ENCODE data around the gene TSPO2.
A peak's percentile ranks its signal among the peaks of the same experiment; 100 is the strongest.

The TSPO2 gene

GRCh38 chr6:41054511-41054910 lies 12.2 kb downstream of the TSPO2 start:
- no peaks in the 10 kb centered on the region for H3K27me3 ChIP-seq (ENCODE audit: insufficient read depth, low read length)
- 0 out of 2 replicates have a peak, but pooled peaks cover 11% of the 10 kb centered on the region for H3K4me1 ChIP-seq (ENCODE audit: insufficient read depth, low read length)
- H3K27ac ChIP-seq (ENCODE audit: low read length) = no peak overlapping the region
- no peak overlapping the region for H3K9ac ChIP-seq (ENCODE audit: low read depth, low read length)
- H3K36me3 ChIP-seq (ENCODE audit: insufficient read depth, low read depth, low read length) = no peaks in the 10 kb centered on the region
- no peak overlapping the region for H3K4me3 ChIP-seq (ENCODE audit: low read length)
- no peaks in the 10 kb centered on the region for H3K9me3 ChIP-seq (ENCODE audit: insufficient read depth, low read depth, low read length)

- Histone ChIP-seq H3K27ac (ENCODE audit: low read length) (no peak overlapping the region), H3K36me3 (ENCODE audit: insufficient read depth, low read depth, low read length) (no peaks in the 10 kb centered on the region), H3K4me3 (ENCODE audit: low read length) (no peak overlapping the region), H3K9ac (ENCODE audit: low read depth, low read length) (no peak overlapping the region), H3K9me3 (ENCODE audit: insufficient read depth, low read depth, low read length) (no peaks in the 10 kb centered on the region), H3K27me3 (ENCODE audit: insufficient read depth, low read length) (no peaks in the 10 kb centered on the region), H3K4me1 (ENCODE audit: insufficient read depth, low read length) (0 out of 2 replicates have a peak, but pooled peaks cover 11% of the 10 kb centered on the region)
Measured at GRCh38 chr6:41055149-41055548, 12.9 kb downstream of the TSPO2 start.

DNA sequence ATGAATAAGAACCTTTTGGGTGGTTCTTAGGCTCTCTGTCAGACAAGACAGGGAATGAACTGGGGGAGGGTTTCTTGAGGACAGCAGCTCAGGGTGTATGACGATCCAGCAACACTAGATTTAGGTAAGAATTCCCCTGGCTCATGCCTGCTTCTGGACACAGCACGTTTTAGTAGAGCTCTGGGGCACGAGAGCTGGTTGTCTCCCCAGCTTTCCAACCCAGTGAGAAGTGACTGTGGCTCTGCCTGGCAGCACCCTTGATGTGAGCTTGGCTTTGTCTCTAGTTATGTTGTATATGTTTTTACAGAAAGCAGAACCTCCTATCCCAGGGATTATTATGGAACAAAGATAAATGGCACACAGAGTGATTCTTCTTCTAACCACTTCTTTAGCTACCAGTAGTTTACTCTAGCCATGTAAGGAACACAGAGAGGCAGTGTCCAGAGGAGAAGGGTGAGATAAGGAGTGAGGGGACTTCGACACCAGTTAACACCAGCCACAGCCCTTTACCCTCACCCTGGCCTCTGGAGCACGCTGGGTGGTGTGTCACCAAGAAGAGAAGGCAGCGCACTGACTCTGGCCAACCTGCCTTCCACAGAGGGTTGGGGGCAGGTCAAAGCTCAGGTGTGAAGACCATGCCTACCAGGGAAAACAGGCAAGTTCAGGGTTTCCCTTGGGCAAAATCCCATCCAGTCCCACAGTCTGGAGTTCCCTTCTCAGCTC lies 14.7 kb downstream of the TSPO2 start:
- Histone ChIP-seq H3K27me3 (ENCODE audit: insufficient read depth, low read length) (no peaks in the 10 kb centered on the region), H3K4me1 (ENCODE audit: insufficient read depth, low read length) (0 out of 2 replicates have a peak, but pooled peaks cover 10% of the 10 kb centered on the region), H3K27ac (ENCODE audit: low read length) (no peak overlapping the region), H3K9ac (ENCODE audit: low read depth, low read length) (no peak overlapping the region), H3K36me3 (ENCODE audit: insufficient read depth, low read depth, low read length) (peaks cover 7% of the 10 kb centered on the region; the same call in 1 of the 2 replicates), H3K9me3 (ENCODE audit: insufficient read depth, low read depth, low read length) (no peaks in the 10 kb centered on the region), H3K4me3 (ENCODE audit: low read length) (no peak overlapping the region)

DNA sequence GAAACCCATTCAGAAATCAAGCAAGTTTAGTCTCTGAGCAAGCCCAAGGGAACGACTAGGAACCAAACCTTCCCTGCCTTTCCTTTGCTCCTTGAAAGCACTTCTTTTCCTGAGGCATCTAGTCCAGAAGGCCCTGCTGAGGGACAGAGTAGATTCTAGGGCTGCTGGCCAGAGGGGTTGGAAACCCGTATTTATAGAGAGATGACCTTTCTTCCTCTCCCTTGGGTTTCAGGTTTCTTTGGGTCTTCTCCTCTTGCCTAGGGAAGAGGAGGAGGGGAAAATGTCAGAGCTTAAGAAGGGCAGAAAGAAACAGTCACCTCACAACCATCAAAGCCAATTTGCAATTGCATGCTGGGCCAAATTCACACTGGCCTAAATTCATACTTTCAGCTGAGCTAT lies 16.5 kb downstream of the TSPO2 start:
- Histone ChIP-seq H3K4me1 (ENCODE audit: insufficient read depth, low read length) (0 out of 2 replicates have a peak, but pooled peaks cover 8% of the 10 kb centered on the region), H3K36me3 (ENCODE audit: insufficient read depth, low read depth, low read length) (peaks cover 17% of the 10 kb centered on the region), H3K9ac (ENCODE audit: low read depth, low read length) (no peak overlapping the region), H3K4me3 (ENCODE audit: low read length) (no peak overlapping the region), H3K27me3 (ENCODE audit: insufficient read depth, low read length) (no peaks in the 10 kb centered on the region), H3K27ac (ENCODE audit: low read length) (no peak overlapping the region), H3K9me3 (ENCODE audit: insufficient read depth, low read depth, low read length) (no peaks in the 10 kb centered on the region)

DNA sequence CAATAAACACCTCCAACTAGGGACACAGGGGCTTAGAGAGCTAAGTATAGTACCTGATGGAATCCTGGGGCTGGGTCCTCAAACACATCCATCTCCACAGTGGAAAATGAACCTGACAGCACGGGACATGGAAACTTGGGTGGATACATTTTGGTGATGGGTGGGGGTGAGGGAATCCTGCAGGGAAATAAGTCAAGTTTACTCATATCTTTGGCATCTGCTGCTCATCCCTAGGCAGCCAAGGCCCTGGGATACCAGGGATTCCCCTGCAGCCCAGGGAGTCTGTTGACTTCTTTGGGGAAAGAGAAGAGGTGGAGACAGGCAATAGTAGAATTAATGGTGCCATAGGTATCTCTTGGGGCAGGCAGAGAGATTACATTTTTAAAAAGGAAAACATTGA lies 17.3 kb downstream of the TSPO2 start:
- Histone ChIP-seq H3K9ac (ENCODE audit: low read depth, low read length) (no peak overlapping the region), H3K4me1 (ENCODE audit: insufficient read depth, low read length) (0 out of 2 replicates have a peak, but pooled peaks cover 8% of the 10 kb centered on the region), H3K27me3 (ENCODE audit: insufficient read depth, low read length) (no peaks in the 10 kb centered on the region), H3K27ac (ENCODE audit: low read length) (no peak overlapping the region), H3K4me3 (ENCODE audit: low read length) (no peak overlapping the region), H3K36me3 (ENCODE audit: insufficient read depth, low read depth, low read length) (peaks cover 25% of the 10 kb centered on the region), H3K9me3 (ENCODE audit: insufficient read depth, low read depth, low read length) (no peaks in the 10 kb centered on the region)

DNA sequence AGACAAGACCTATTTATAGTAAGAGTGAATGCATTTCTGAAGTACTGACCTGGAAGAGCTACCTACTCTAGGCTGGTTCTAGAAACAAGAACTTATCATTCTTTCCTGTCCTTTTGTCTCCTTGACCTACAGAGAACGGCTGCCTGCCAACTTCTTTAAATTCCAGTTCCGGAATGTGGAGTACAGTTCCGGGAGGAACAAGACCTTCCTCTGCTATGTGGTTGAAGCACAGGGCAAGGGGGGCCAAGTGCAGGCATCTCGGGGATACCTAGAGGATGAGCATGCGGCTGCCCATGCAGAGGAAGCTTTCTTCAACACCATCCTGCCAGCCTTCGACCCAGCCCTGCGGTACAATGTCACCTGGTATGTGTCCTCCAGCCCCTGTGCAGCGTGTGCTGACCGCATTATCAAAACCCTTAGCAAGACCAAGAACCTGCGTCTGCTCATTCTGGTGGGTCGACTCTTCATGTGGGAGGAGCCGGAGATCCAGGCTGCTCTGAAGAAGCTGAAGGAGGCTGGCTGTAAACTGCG lies 19.0 kb downstream of the TSPO2 start:
- H3K9me3 ChIP-seq (ENCODE audit: insufficient read depth, low read depth, low read length) = no peaks in the 10 kb centered on the region
- peaks cover 42% of the 10 kb centered on the region for H3K36me3 ChIP-seq (ENCODE audit: insufficient read depth, low read depth, low read length)
- no peak overlapping the region for H3K9ac ChIP-seq (ENCODE audit: low read depth, low read length)
- no peaks in the 10 kb centered on the region for H3K27me3 ChIP-seq (ENCODE audit: insufficient read depth, low read length)
- H3K27ac ChIP-seq (ENCODE audit: low read length) = no peak overlapping the region
- H3K4me3 ChIP-seq (ENCODE audit: low read length) = no peak overlapping the region
- 0 out of 2 replicates have a peak, but pooled peaks cover 8% of the 10 kb centered on the region for H3K4me1 ChIP-seq (ENCODE audit: insufficient read depth, low read length)

GRCh38 chr6:41062056-41062455 lies 19.8 kb downstream of the TSPO2 start:
- peaks cover 48% of the 10 kb centered on the region for H3K36me3 ChIP-seq (ENCODE audit: insufficient read depth, low read depth, low read length)
- H3K9ac ChIP-seq (ENCODE audit: low read depth, low read length) = no peak overlapping the region
- no peak overlapping the region for H3K4me3 ChIP-seq (ENCODE audit: low read length)
- H3K9me3 ChIP-seq (ENCODE audit: insufficient read depth, low read depth, low read length) = no peaks in the 10 kb centered on the region
- no peak overlapping the region for H3K27ac ChIP-seq (ENCODE audit: low read length)
- 0 out of 2 replicates have a peak, but pooled peaks cover 8% of the 10 kb centered on the region for H3K4me1 ChIP-seq (ENCODE audit: insufficient read depth, low read length)
- no peaks in the 10 kb centered on the region for H3K27me3 ChIP-seq (ENCODE audit: insufficient read depth, low read length)

- Histone ChIP-seq H3K9ac (ENCODE audit: low read depth, low read length) (no peak overlapping the region), H3K9me3 (ENCODE audit: insufficient read depth, low read depth, low read length) (no peaks in the 10 kb centered on the region), H3K36me3 (ENCODE audit: insufficient read depth, low read depth, low read length) (peaks cover 67% of the 10 kb centered on the region), H3K4me3 (ENCODE audit: low read length) (no peak overlapping the region), H3K27ac (ENCODE audit: low read length) (no peak overlapping the region), H3K27me3 (ENCODE audit: insufficient read depth, low read length) (no peaks in the 10 kb centered on the region), H3K4me1 (ENCODE audit: insufficient read depth, low read length) (0 out of 2 replicates have a peak, but pooled peaks cover 4% of the 10 kb centered on the region)
Measured at GRCh38 chr6:41063884-41064285, 21.6 kb downstream of the TSPO2 start.

GRCh38 chr6:41064841-41065240 lies 22.6 kb downstream of the TSPO2 start:
- H3K4me3 ChIP-seq (ENCODE audit: low read length) = no peak overlapping the region
- peaks cover 75% of the 10 kb centered on the region for H3K36me3 ChIP-seq (ENCODE audit: insufficient read depth, low read depth, low read length)
- H3K9ac ChIP-seq (ENCODE audit: low read depth, low read length) = no peak overlapping the region
- H3K27ac ChIP-seq (ENCODE audit: low read length) = no peak overlapping the region
- H3K4me1 ChIP-seq (ENCODE audit: insufficient read depth, low read length) = no peaks in the 10 kb centered on the region
- H3K9me3 ChIP-seq (ENCODE audit: insufficient read depth, low read depth, low read length) = no peaks in the 10 kb centered on the region
- H3K27me3 ChIP-seq (ENCODE audit: insufficient read depth, low read length) = no peaks in the 10 kb centered on the region

- Histone ChIP-seq H3K36me3 (ENCODE audit: insufficient read depth, low read depth, low read length) (peaks cover 83% of the 10 kb centered on the region), H3K4me1 (ENCODE audit: insufficient read depth, low read length) (peaks cover 4% of the 10 kb centered on the region; the same call in 1 of the 2 replicates), H3K9ac (ENCODE audit: low read depth, low read length) (no peak overlapping the region), H3K9me3 (ENCODE audit: insufficient read depth, low read depth, low read length) (no peaks in the 10 kb centered on the region), H3K4me3 (ENCODE audit: low read length) (no peak overlapping the region), H3K27me3 (ENCODE audit: insufficient read depth, low read length) (no peaks in the 10 kb centered on the region), H3K27ac (ENCODE audit: low read length) (no peak overlapping the region)
Measured at GRCh38 chr6:41065550-41066026, 23.3 kb downstream of the TSPO2 start.

DNA sequence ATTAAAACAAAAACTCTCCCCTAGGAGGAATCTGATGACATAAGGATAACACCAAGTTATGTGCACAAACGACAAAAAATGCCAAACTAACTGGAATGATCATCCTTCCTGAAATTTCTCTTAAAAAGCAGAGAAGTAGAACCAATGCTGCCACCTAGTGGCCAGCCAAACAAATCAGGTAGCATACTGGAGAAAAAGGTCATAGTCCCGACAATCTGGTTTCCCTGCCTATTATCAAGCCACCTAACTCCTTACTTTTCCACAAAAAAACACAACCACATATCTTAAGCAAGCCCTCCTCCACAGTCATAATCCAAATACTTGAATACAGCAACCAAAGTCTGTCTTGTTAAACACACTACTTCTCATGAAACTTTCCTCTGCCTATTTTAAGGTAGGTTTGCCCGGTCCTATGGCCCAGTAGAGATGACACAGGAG lies 24.6 kb downstream of the TSPO2 start:
- H3K27me3 ChIP-seq (ENCODE audit: insufficient read depth, low read length) = no peaks in the 10 kb centered on the region
- no peaks in the 10 kb centered on the region for H3K9me3 ChIP-seq (ENCODE audit: insufficient read depth, low read depth, low read length)
- H3K9ac ChIP-seq (ENCODE audit: low read depth, low read length) = no peak overlapping the region
- H3K36me3 ChIP-seq (ENCODE audit: insufficient read depth, low read depth, low read length) = peaks cover 77% of the 10 kb centered on the region
- no peak overlapping the region for H3K4me3 ChIP-seq (ENCODE audit: low read length)
- peaks cover 9% of the 10 kb centered on the region; the same call in 1 of the 2 replicates for H3K4me1 ChIP-seq (ENCODE audit: insufficient read depth, low read length)
- H3K27ac ChIP-seq (ENCODE audit: low read length) = no peak overlapping the region

- Histone ChIP-seq H3K4me3 (ENCODE audit: low read length) (peak overlapping the region; percentile 84), H3K9ac (ENCODE audit: low read depth, low read length) (peak overlapping the region; percentile 99), H3K27ac (ENCODE audit: low read length) (peak overlapping the region; percentile 99), H3K36me3 (ENCODE audit: insufficient read depth, low read depth, low read length) (peaks cover 49% of the 10 kb centered on the region), H3K27me3 (ENCODE audit: insufficient read depth, low read length) (no peaks in the 10 kb centered on the region), H3K4me1 (ENCODE audit: insufficient read depth, low read length) (peaks cover 21% of the 10 kb centered on the region; the same call in 1 of the 2 replicates), H3K9me3 (ENCODE audit: insufficient read depth, low read depth, low read length) (no peaks in the 10 kb centered on the region)
Measured at GRCh38 chr6:41071501-41071922, 29.2 kb downstream of the TSPO2 start.
